ENCODE data around the gene TMEM14A. TPM values are rescaled to one million over a fixed set of nuclear protein-coding genes. Genes with fewer than 3 reads are reported as not detected.

TMEM14A gene
- total RNA-seq, 1 donor from 2014 or later: 25.0 TPM

GRCh38 chr6:52735071-52735470, 64.2 kb downstream of the TMEM14A start:
- H3K27me3 Mint-ChIP-seq (ENCODE audit: low read depth): no peaks in the 10 kb centered on the region
- no peak overlapping the region for H3K27ac Mint-ChIP-seq (ENCODE audit: unreplicated experiment)
- H3K9me3 Mint-ChIP-seq: no peaks in the 10 kb centered on the region
- no peak for DNase-seq (ENCODE audit: low read depth, low spot score)
- no peak overlapping the region for H3K4me3 Mint-ChIP-seq
- H3K36me3 Mint-ChIP-seq (ENCODE audit: low read depth): no peaks in the 10 kb centered on the region
- TF ChIP-seq, protein P1, sequence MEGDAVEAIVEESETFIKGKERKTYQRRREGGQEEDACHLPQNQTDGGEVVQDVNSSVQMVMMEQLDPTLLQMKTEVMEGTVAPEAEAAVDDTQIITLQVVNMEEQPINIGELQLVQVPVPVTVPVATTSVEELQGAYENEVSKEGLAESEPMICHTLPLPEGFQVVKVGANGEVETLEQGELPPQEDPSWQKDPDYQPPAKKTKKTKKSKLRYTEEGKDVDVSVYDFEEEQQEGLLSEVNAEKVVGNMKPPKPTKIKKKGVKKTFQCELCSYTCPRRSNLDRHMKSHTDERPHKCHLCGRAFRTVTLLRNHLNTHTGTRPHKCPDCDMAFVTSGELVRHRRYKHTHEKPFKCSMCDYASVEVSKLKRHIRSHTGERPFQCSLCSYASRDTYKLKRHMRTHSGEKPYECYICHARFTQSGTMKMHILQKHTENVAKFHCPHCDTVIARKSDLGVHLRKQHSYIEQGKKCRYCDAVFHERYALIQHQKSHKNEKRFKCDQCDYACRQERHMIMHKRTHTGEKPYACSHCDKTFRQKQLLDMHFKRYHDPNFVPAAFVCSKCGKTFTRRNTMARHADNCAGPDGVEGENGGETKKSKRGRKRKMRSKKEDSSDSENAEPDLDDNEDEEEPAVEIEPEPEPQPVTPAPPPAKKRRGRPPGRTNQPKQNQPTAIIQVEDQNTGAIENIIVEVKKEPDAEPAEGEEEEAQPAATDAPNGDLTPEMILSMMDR (conservative IDR thresholded peaks at IDR 0.05): no peak
- peaks cover 22% of the 10 kb centered on the region for H3K4me1 Mint-ChIP-seq

- no peaks in the 10 kb centered on the region for H3K36me3 Mint-ChIP-seq (ENCODE audit: low read depth)
- no peak overlapping the region for H3K4me3 Mint-ChIP-seq
- H3K27ac Mint-ChIP-seq (ENCODE audit: unreplicated experiment): no peak overlapping the region
- H3K27me3 Mint-ChIP-seq (ENCODE audit: low read depth): no peaks in the 10 kb centered on the region
- peaks cover 17% of the 10 kb centered on the region for H3K4me1 Mint-ChIP-seq
- TF ChIP-seq, protein P1 (conservative IDR thresholded peaks at IDR 0.05): no peak
- no peaks in the 10 kb centered on the region for H3K9me3 Mint-ChIP-seq
- DNase-seq (ENCODE audit: low read depth, low spot score): no peak
Measured at GRCh38 chr6:52736145-52736544, 65.2 kb downstream of the TMEM14A start.

Other genes with a start within 250 kb of the TMEM14A start
- gene TRAM2, start 94.1 kb upstream of the TMEM14A start, total RNA-seq: 20.2 and 20.4 TPM in 2 replicates
- gene GSTA2, start 92.4 kb downstream of the TMEM14A start, total RNA-seq: not detected in 2 replicates
- not detected in 2 replicates for gene GSTA1, start 132.7 kb downstream of the TMEM14A start, total RNA-seq
- not detected in 2 replicates for gene GSTA5, start 169.7 kb downstream of the TMEM14A start, total RNA-seq
- gene GSTA3, start 238.6 kb downstream of the TMEM14A start, total RNA-seq: not detected in 2 replicates

All from neural crest cell (in vitro differentiated cells).